Fibroblast of gingiva (primary cell): ENCODE results near the gene ANXA2.
"Not testable (repeated sequence)": the region's sequence is repeated elsewhere in the genome, so short reads cannot be mapped to it uniquely, and the experiment has no call there.

Experiments
- DNase-seq: peaks from one replicate; pipeline ENCODE4 v3.0.0-alpha.2; 2011; ENCODE audit warnings: low read depth

The ANXA2 gene

GRCh38 chr15:60397772-60398445, at the start of gene ANXA2:
ANXA2 (minus strand) TSS chr15:60397986; CDS start chr15:60386075, 11,911 bp downstream.
- DNase-seq: peak; percentile 95

GRCh38 chr15:60444289-60444912, 46.6 kb upstream of the ANXA2 start:
- peak; percentile 63 for DNase-seq

- peak; percentile 1 for DNase-seq
Observed at GRCh38 chr15:60442763-60443162, 45.0 kb upstream of the ANXA2 start.

GRCh38 chr15:60442031-60442650, 44.4 kb upstream of the ANXA2 start:
- no peak for DNase-seq

- no peak for DNase-seq
Observed at GRCh38 chr15:60441331-60441730, 43.5 kb upstream of the ANXA2 start.

- no peak for DNase-seq
Observed at GRCh38 chr15:60438646-60439045, 40.9 kb upstream of the ANXA2 start.

GRCh38 chr15:60428935-60429334, 31.1 kb upstream of the ANXA2 start:
- no peak for DNase-seq

- DNase-seq: peak; percentile 90
Observed at GRCh38 chr15:60426870-60427508, 29.2 kb upstream of the ANXA2 start.

GRCh38 chr15:60425461-60425860, 27.7 kb upstream of the ANXA2 start:
- DNase-seq: no peak

GRCh38 chr15:60424006-60424405, 26.2 kb upstream of the ANXA2 start:
- DNase-seq: no peak

GRCh38 chr15:60423537-60423936, 25.8 kb upstream of the ANXA2 start:
- peak; percentile 90 for DNase-seq

- DNase-seq: peak; percentile 68
Observed at GRCh38 chr15:60421544-60421943, 23.8 kb upstream of the ANXA2 start.

- no peak for DNase-seq
Observed at GRCh38 chr15:60420203-60420716, 22.5 kb upstream of the ANXA2 start.

GRCh38 chr15:60419753-60420152, 22.0 kb upstream of the ANXA2 start:
- no peak for DNase-seq

- DNase-seq: no peak
Observed at GRCh38 chr15:60418096-60418495, 20.3 kb upstream of the ANXA2 start.

- no peak for DNase-seq
Observed at GRCh38 chr15:60417112-60417511, 19.3 kb upstream of the ANXA2 start.

- no peak for DNase-seq
Observed at GRCh38 chr15:60416484-60416883, 18.7 kb upstream of the ANXA2 start.

- DNase-seq: peak; percentile 59
Observed at GRCh38 chr15:60414016-60414682, 16.4 kb upstream of the ANXA2 start.

- peak; percentile 53 for DNase-seq
Observed at GRCh38 chr15:60413231-60413824, 15.5 kb upstream of the ANXA2 start.

- not testable (repeated sequence) for DNase-seq
Observed at GRCh38 chr15:60412807-60413206, 15.0 kb upstream of the ANXA2 start.

GRCh38 chr15:60411774-60412425, 14.1 kb upstream of the ANXA2 start:
- no peak for DNase-seq
